HG03066 (cell line): ENCODE results near the gene BMP7.
"Not testable (repeated sequence)": the region's sequence is repeated elsewhere in the genome, so short reads cannot be mapped to it uniquely, and the experiment has no call there.

Experiments used
- ATAC-seq: cut with Tn5 transposase; IDR thresholded peaks from one replicate; pipeline ENCODE4 v1.9.1; 2021; ENCODE audit warnings: low read depth; ENCODE audit not compliant: unreplicated experiment

The BMP7 gene

GRCh38 chr20:57288651-57289277 is 22.3 kb upstream of the BMP7 start:
- no peak for ATAC-seq

GRCh38 chr20:57287901-57288300 is 21.5 kb upstream of the BMP7 start:
- no peak for ATAC-seq

DNA sequence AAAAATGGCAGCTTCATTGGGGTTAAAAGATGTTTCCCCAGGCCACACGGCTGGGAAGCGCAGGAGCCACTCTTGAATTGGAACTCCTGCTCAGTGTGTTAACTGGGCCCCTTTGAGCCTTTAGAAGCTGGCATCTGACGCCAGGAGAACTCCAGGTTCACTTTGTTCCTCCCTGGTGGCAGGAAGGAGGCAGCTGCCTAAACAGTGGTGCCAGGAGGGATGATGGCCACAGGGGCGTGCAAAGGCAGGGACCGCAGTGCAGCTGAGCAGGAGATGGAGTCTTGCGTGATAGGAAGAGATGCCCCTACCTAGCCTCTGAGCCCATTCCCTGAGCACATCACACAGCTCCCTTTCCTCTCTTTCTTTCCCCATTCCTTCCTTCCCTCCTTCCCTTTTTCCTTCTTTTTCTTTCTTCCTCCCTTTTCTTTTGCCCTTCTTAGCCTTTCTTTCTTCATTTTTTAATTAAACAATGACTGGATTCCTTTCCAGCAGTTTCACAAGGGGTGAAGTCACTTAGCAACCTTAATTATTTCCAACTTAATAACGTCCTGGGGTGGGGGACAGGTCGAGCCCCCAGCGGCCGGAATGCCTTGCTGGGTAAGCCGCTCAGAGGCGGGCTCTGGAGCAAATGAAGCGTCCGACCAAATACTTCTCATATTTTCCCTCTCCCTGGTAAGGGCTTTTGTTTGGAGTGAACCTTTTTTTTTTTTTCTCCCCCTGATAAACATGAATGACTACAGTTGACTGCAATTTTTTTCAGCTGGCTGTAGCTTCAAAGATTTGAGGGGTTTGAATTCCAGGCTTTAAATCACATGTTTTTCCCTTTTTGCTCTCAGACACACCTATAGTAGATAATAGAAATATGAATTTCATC is 20.8 kb upstream of the BMP7 start:
- ATAC-seq = no peak

DNA sequence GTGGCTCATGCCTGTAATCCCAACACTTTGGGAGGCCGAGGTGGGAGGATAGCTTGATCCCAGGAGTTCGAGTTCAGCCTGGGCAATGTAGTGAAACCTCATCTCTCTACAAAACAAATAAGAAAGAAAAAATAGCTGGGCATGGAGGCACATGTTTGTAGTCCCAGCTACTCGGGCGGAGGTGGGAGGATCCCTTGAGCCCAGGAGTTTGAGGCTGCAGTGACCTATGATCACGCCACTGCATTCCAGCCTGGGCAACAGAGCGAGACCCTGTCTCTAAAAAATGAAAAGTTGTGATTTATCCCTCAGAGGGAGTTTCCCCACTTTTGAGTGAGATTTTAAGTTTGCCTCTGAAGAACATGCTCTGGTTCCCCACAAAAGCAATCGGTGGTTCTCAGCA is 17.4 kb upstream of the BMP7 start:
- ATAC-seq = no peak

DNA sequence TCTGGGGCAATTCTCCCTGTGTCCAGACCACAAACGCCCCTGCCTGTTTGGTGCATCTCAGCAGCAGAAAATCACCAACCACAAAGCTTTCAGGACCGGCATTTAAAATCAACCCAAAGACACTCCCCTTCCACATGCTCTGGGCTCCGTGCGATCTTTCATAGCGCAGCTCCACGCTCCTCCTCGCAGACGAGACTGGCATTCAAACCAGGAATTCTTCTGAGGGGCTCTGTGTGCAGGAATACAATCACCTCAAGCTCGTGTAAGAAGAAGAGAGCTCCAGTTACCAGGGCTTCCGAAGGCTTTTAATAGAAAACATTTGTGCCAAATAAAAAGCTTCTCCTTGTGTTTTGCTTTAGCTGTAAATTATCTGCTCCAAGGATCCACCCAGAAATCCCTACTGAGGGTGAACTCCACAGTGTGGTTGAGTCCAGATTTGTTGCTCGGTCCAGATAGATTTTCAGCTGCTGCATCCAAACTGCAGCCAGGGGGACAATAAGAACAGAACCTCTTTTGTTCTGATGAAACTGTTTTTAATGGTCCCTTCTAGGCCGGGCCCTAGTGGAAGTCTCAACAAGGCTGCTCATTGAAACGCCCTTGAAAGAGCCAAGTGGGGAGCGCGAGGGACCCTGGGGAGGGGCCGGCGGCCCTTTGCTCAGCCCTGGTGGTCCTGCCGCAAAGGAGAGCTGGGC is 16.4 kb upstream of the BMP7 start:
- no peak for ATAC-seq

DNA sequence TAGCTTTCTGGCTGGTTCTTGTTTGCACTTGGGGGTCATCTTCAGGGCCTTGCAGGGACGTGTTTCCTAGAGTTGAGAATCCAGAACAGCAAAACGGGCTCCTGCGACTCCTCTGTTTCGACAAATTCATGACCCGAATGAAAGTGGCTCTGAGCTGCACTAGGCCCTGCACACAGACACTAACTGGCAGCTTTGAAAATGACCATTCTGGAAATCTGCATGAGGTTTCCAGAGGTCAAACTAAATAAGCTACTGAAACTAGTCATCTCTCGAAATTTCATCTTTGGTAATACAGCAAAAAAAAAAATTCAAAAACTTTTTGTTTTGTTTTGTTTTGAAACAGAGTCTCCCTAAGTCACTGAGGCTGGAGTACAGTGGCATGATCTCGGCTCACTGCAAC is 15.5 kb upstream of the BMP7 start:
- ATAC-seq = no peak

GRCh38 chr20:57280221-57280620 is 13.8 kb upstream of the BMP7 start:
- ATAC-seq = no peak

GRCh38 chr20:57279548-57279947 is 13.1 kb upstream of the BMP7 start:
- not testable (repeated sequence) for ATAC-seq

- ATAC-seq = no peak
Observed at GRCh38 chr20:57278457-57278856, 12.0 kb upstream of the BMP7 start.

- no peak for ATAC-seq
Observed at GRCh38 chr20:57277398-57278105, 11.1 kb upstream of the BMP7 start.

GRCh38 chr20:57276221-57276620 is 9.8 kb upstream of the BMP7 start:
- ATAC-seq = no peak

- no peak for ATAC-seq
Observed at GRCh38 chr20:57275813-57276212, 9.4 kb upstream of the BMP7 start.

GRCh38 chr20:57275334-57275733 is 8.9 kb upstream of the BMP7 start:
- no peak for ATAC-seq

DNA sequence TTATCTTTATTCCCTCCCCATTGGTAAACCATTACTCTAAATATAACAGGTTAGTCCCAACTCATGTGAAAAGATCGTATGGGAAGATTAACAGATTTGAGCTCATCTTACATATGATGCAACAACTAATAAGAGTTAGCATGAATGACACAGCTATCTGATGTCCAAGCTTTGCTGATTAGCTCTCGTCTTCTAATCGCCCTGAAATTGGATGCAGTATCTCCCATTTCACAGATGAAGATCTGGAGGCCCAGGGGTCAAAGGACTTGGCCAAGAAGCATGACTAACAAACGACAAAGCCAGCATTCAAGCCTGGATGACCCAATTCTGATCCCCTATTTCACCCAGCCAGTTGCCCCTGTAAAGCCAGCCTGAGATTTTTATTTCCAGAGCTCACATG is 8.4 kb upstream of the BMP7 start:
- ATAC-seq = no peak

DNA sequence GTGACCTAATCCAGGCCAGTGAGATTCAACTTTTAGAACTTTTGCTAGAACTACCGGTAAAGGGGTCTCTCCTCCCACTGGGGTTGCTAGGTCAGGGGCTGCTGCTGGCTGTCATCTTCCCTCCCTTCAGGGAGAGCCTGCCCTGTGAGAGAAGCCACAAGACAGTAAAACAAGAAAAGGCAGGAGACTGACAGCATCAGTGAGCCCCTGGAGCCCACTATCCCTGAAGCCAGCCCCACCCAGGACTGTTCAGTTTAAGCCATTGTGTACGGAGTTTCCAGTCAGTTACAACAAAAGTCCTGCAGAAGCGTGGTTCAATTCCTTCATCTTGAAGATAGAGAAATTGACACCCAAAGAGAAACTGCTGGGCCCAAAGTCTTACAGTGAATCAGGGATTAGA is 7.9 kb upstream of the BMP7 start:
- no peak for ATAC-seq

DNA sequence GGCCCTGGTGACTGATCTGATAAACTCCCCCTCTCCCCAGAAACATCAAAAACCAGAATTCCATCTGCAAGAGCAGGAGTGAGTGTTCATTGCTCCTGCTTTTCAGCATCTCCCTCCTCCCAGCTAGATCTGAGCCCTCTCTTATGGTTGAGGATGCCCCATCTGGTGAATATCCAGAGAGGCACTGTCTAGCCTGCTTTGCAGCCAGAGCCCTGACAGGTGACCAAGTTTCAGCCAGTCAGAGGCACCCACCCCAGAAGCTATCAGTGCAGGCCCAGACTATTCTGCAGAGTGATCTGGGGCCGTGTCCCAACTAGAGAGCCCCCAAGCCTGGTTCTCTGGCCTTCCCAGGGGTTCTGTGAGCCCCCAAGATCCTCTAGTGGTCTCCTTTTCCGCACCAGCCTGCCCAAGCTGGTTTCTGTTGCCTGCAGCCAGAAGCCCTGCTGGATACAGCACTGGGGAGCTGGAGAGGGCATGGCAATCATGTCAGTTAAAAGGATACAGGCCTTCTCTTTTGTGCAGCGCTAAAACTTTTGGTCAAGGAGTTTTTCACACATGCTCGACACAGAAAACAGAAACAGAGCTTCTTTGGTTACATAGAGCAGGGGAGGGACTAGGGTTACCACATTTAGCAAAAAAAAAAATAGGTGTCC is 6.6 kb upstream of the BMP7 start:
- no peak for ATAC-seq

GRCh38 chr20:57270204-57270984 is 4.0 kb upstream of the BMP7 start:
- ATAC-seq = no peak

GRCh38 chr20:57269148-57269984 is 2.9 kb upstream of the BMP7 start:
- no peak for ATAC-seq
